Natural killer cell treated with Interleukin-12 subunit alpha and Interleukin-12 subunit beta and Interleukin-15 and Interleukin-18, amount 100 ng/mL, for 72 hours (primary cell): ENCODE measurements around the gene VIP. TPM values are rescaled to one million over a fixed set of nuclear protein-coding genes. Genes with fewer than 3 reads are reported as not detected.
"Not testable (repeated sequence)": the region's sequence is repeated elsewhere in the genome, so short reads cannot be mapped to it uniquely, and the experiment has no call there.

Experiments used
- ATAC-seq, 2 donors: fragments of 150-1000 bp; cut with Tn5 transposase in 1 of 2; sonication (Bioruptor Pico), chemical (Tn5 transposase) in 1 of 2; 2 replicates each; pipeline ENCODE4 v1.10.0; 2021
- DNase-seq: peaks from one replicate; pipeline ENCODE4 v3.0.0; 2022; ENCODE audit warnings: low spot score
- H3K27ac Mint-ChIP-seq, 2 donors: 1 replicate in 1 of 2; 2 replicates in 1 of 2; pipeline ENCODE4 v1.8.0; 2022; ENCODE audit warnings: mixed read lengths in 2 of 2, mild to moderate bottlenecking in 1 of 2, moderate library complexity in 1 of 2
- H3K27me3 Mint-ChIP-seq, 2 donors: 1 replicate in 1 of 2; 2 replicates in 1 of 2; pipeline ENCODE4 v1.8.0; 2022; ENCODE audit warnings: mixed read lengths in 2 of 2
- H3K36me3 Mint-ChIP-seq: one replicate; pipeline ENCODE4 v1.8.0; 2022; ENCODE audit warnings: mixed read lengths
- H3K4me1 Mint-ChIP-seq, 2 donors: 1 replicate in 1 of 2; 2 replicates in 1 of 2; pipeline ENCODE4 v1.8.0; 2022; ENCODE audit warnings: low read depth in 2 of 2, mixed read lengths in 2 of 2, mild to moderate bottlenecking in 1 of 2
- H3K4me3 Mint-ChIP-seq: one replicate; pipeline ENCODE4 v1.8.0; 2022; ENCODE audit warnings: mixed read lengths
- H3K9me3 Mint-ChIP-seq: 2 replicates; pipeline ENCODE4 v1.8.0; 2022; ENCODE audit warnings: mixed read lengths
- total RNA-seq, 2 donors: library from RNA; stranded (reverse); gene quantifications; one replicate each; pipeline ENCODE4 v1.2.3, GENCODE V29; 2022

VIP gene
- total RNA-seq, result not detected

DNA sequence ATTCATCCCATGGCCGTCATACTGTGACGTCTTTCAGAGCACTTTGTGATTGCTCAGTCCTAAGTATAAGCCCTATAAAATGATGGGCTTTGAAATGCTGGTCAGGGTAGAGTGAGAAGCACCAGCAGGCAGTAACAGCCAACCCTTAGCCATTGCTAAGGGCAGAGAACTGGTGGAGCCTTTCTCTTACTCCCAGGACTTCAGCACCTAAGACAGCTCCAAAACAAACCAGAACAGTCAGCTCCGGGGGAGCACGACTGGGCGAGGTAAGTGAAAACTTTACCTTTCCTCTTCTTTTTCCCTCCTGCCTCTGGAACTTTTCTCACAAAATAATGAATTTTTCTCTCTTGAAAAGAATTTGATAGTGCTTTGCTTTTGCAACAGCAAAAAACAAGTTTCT, at the start of gene VIP:
TSS of gene VIP (plus strand) at position 104 of the 400 bp plus-strand sequence. CDS start 1,381 bp downstream, outside the sequence.
- Mint-ChIP-seq H3K27ac (no peak within 1 kb of the TSS), H3K36me3 (no peaks in the 10 kb centered on the region), H3K27me3 (peaks cover 10 to 18% of the 10 kb centered on the region in 2 donors), H3K4me3 (no peak within 1 kb of the TSS), H3K4me1 (no peaks in the 10 kb centered on the region), H3K9me3 (no peaks in the 10 kb centered on the region)
- ATAC-seq, result peak in 1 of 2 donors; percentile 45
- DNase-seq, result no peak

DNA sequence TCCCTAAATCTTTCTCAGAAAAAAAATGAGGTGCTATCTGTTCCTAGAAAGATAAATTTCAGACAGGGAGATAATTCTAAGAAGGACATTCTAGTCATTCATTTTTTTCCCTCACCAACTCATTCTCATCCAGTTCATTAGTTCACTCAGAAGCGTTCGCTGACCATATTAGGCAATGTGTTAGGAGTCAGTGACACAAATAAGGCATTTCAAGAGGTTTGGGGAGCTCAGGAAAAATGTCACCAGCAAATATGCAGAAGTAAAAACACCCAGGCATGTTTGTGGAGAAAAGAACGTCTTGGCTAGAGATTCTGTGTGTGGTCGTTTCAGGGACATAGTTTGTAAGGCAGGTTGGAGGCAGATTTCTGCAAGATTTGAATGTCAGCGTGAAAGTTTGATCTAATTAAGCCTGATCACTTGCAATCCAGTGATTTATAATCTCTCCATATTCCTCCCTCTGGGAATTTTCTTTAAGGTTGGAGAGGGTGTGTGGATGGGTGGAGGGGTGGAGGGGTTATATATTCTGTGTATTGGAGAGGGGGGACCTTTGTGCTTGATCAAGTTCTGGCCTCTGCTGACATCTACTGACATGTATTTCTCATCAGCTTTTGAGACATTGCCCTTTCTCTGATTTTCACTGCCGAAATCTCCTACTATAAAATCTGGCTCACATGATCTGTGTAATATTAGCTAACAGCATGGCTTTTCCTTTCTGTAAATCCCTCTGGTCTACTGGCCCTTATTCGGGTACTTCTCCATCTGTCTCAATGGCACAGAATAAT, 49.3 kb upstream of the VIP start:
- Mint-ChIP-seq H3K4me3 (peak overlapping the region; percentile 43), H3K27me3 (peaks cover 24 to 48% of the 10 kb centered on the region in 2 donors), H3K4me1 (peaks cover 0 to 10% of the 10 kb centered on the region in 2 donors), H3K36me3 (no peaks in the 10 kb centered on the region), H3K9me3 (no peaks in the 10 kb centered on the region), H3K27ac (no peak overlapping the region)
- no peak for DNase-seq
- ATAC-seq, result peak in 1 of 2 donors; percentile 46

DNA sequence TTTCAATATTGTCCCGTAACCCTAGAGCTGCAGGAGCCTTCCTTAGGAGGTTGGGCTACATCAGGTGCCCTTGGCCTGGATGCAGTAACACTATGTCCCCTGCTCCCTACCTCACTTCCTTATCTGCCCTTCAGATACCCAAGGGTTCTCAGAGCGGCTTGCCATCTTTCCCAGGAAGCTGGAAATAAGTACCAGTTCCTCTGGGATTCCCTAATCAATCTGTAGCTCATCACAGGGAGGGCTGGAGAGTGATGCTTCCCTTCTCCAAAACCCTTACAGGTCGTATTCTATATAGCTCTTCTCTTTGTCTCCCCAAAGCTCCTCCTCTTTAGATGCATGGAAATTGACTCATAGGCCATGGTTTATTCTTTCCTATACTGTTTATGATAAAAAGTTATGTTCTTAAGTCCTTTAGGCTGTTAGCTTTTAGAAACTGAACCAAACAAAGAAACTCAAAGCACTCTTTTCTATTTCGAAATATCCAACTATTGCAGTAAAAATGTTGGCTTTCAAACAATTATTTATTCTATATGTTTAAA, 48.7 kb upstream of the VIP start:
- Mint-ChIP-seq H3K4me1 (peaks cover 0 to 10% of the 10 kb centered on the region in 2 donors), H3K36me3 (no peaks in the 10 kb centered on the region), H3K4me3 (no peak overlapping the region), H3K27ac (no peak overlapping the region), H3K9me3 (no peaks in the 10 kb centered on the region), H3K27me3 (peaks cover 24 to 48% of the 10 kb centered on the region in 2 donors)
- no peak for ATAC-seq
- no peak for DNase-seq

DNA sequence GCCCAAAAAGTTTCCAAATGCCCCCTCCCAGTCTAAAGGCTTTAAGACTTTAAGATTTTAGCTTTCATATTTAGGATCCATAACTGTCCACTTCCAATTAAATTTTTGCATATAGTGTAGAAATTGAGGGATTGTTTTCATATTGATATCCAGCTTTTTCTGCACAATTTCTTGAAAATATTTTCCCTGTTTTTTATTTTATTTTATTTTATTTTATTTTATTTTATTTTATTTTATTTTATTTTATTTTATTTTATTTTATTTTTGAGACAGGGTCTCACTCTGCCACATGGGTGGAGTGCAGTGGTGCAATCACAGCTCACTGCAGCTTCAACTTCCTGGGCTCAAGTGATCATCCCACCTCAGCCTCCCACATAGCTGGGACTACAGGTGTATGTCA, 46.8 kb upstream of the VIP start:
- not testable (repeated sequence) for DNase-seq, H3K36me3 Mint-ChIP-seq, H3K9me3 Mint-ChIP-seq, ATAC-seq, H3K27ac Mint-ChIP-seq, H3K4me3 Mint-ChIP-seq
- Mint-ChIP-seq H3K4me1 (peaks cover 0 to 10% of the 10 kb centered on the region in 2 donors), H3K27me3 (peaks cover 25 to 36% of the 10 kb centered on the region in 2 donors)

DNA sequence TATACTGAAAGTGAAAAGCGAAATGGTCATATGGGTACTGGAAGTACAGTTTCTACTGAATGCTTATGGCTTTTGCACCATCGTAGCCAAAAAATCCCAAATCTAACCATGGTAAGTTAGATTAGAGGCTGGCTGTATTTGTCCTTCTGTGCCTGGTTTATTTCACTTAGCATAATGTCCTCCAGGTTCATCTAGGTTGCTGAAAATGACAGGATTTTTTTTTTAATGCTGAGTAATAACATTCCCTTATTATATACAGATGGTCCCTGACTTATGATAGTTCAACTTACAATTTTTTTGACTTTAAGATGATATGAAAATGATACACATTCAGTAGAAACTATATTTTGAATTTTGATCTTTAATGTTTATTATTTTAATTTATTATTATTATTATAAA, 45.3 kb upstream of the VIP start:
- Mint-ChIP-seq H3K27ac (no peak overlapping the region), H3K27me3 (peaks cover 25 to 29% of the 10 kb centered on the region in 2 donors), H3K4me1 (peaks cover 0 to 10% of the 10 kb centered on the region in 2 donors), H3K4me3 (no peak overlapping the region), H3K9me3 (no peaks in the 10 kb centered on the region), H3K36me3 (no peaks in the 10 kb centered on the region)
- ATAC-seq (no peak), DNase-seq (no peak)

DNA sequence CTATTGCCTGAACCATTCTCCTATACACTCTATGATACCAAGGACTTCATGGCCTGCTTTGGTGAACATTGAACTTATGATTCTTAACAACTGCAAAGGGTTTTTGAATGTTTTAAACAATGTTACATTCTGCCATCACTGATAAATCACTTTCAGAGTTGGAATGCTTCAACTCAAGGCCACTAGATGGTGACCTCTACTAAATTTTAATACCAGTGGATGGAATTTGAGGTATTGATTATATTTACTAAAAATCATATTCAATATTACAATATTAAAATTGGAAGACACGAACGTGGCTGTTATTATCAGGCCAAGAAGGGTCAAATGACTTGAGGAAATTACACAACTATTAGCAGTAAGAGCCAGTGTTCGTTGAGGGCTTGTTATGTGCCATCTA, 34.3 kb upstream of the VIP start:
- ATAC-seq, result no peak
- Mint-ChIP-seq H3K36me3 (peaks cover 7% of the 10 kb centered on the region), H3K4me1 (no peaks in the 10 kb centered on the region), H3K4me3 (no peak overlapping the region), H3K27me3 (peaks cover 18 to 34% of the 10 kb centered on the region in 2 donors), H3K27ac (no peak overlapping the region), H3K9me3 (peaks cover 4% of the 10 kb centered on the region)
- DNase-seq, result no peak

DNA sequence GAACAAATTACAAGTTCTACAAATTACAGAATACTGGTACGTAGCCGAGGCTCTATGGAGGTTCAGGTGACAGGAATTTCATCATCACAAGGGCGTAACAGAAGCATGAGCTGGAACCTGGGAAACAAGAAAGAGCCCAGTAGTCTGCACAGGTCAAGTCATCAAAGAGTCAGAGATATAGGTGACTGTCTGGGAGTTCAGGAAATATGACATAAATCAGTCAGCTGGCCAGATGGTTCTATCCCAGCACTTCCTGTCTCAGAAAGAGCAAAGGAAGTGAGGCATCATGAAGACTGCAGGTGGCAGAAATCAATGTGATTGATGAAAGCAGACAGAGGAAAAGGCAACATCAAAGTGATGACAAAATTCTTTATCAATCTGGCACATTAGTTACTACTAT, 29.6 kb upstream of the VIP start:
- H3K27ac Mint-ChIP-seq, result no peak overlapping the region
- H3K36me3 Mint-ChIP-seq, result no peaks in the 10 kb centered on the region
- H3K4me3 Mint-ChIP-seq, result no peak overlapping the region
- H3K4me1 Mint-ChIP-seq, result no peaks in the 10 kb centered on the region
- ATAC-seq, result no peak
- H3K9me3 Mint-ChIP-seq, result no peaks in the 10 kb centered on the region
- DNase-seq, result no peak
- H3K27me3 Mint-ChIP-seq, result peaks cover 17 to 31% of the 10 kb centered on the region in 2 donors

DNA sequence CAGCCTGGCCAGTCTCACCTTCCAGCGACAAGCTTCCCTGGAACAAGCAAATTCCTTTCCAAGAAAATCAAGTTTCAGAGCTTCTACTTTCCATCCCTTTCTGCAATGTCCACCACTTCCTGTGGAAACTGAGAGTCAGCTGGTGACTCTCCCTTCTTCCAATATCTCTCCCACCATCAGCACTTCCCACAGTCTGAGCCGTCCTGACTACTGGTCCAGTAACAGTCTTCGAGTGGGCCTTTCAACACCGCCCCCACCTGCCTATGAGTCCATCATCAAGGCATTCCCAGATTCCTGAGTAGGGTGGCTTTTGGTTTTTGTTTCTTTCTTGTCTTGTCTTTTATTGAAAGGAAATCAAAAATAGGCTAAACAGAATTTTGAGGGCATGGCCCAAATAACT, 28.6 kb upstream of the VIP start:
- DNase-seq, result no peak
- Mint-ChIP-seq H3K4me3 (no peak overlapping the region), H3K27me3 (peaks cover 17 to 29% of the 10 kb centered on the region in 2 donors), H3K36me3 (no peaks in the 10 kb centered on the region), H3K9me3 (no peaks in the 10 kb centered on the region), H3K27ac (no peak overlapping the region), H3K4me1 (no peaks in the 10 kb centered on the region)
- ATAC-seq, result no peak

DNA sequence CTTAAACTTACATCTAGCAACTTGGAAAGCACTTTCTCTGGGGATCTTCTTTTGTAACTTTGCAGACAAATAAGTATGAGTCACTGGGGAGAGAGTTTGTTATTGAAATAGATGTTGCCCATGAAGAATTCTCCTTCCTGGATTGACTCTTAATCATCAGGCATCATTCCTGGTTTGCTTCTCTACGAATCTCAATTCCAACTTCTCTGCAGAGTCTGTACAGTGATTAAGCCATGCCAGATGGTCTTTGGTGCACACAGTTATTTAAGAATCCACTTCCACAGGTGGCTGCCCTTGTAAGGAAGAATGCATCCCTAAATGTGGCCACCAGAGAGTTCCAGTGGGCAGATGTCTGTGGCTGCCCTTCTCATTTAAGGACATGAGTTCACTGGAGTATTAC, 27.2 kb upstream of the VIP start:
- no peaks in the 10 kb centered on the region for H3K9me3 Mint-ChIP-seq
- H3K4me1 Mint-ChIP-seq, result no peaks in the 10 kb centered on the region
- no peak overlapping the region for H3K27ac Mint-ChIP-seq
- H3K27me3 Mint-ChIP-seq, result peaks cover 22 to 29% of the 10 kb centered on the region in 2 donors
- DNase-seq, result no peak
- no peaks in the 10 kb centered on the region for H3K36me3 Mint-ChIP-seq
- no peak overlapping the region for H3K4me3 Mint-ChIP-seq
- no peak for ATAC-seq

DNA sequence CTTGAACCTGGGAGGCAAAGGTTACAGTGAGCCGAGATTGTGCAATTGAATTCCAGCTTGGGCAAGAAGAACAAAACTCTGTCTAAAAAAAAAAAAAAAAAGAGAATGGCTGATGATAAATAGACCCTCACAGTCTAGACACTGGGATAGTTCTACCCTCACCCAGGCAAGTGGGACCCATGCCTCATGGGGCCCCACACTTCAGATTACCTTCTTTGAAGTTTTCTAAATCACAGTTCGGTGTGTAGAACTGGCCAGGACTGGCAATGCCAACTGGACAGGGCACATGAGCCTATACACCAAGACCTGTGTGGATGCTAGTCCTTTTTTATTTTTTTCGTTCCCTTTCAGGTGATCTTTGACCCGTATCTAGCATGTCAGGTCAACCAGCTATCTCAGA, 24.3 kb upstream of the VIP start:
- H3K36me3 Mint-ChIP-seq, result no peaks in the 10 kb centered on the region
- no peaks in the 10 kb centered on the region for H3K4me1 Mint-ChIP-seq
- ATAC-seq (no peak), DNase-seq (no peak)
- H3K9me3 Mint-ChIP-seq, result no peaks in the 10 kb centered on the region
- no peak overlapping the region for H3K27ac Mint-ChIP-seq
- H3K4me3 Mint-ChIP-seq, result no peak overlapping the region
- peaks cover 21 to 23% of the 10 kb centered on the region in 2 donors for H3K27me3 Mint-ChIP-seq

DNA sequence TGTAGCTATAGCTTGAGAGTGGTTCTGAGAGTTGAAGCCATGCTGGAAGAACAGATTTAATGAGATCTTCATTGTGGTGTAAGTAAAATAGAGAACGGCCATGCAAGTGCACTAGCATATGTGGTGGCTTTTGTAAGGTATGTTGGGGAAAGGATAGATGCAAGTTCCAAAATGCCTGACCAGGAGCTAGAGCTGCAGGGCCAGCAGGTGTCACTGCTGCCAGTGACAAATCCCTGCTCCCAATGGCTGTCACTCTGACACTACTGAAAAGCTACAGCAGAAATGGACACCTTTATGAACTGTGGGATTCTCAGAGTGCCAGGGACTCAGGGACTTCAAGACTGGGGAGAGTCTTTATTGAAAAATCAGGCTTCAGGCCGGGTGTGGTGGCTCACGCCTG, 23.1 kb upstream of the VIP start:
- H3K36me3 Mint-ChIP-seq, result no peaks in the 10 kb centered on the region
- ATAC-seq (no peak), DNase-seq (no peak)
- H3K9me3 Mint-ChIP-seq, result no peaks in the 10 kb centered on the region
- H3K27ac Mint-ChIP-seq, result no peak overlapping the region
- H3K4me1 Mint-ChIP-seq, result no peaks in the 10 kb centered on the region
- no peak overlapping the region for H3K4me3 Mint-ChIP-seq
- peaks cover 15 to 19% of the 10 kb centered on the region in 2 donors for H3K27me3 Mint-ChIP-seq

DNA sequence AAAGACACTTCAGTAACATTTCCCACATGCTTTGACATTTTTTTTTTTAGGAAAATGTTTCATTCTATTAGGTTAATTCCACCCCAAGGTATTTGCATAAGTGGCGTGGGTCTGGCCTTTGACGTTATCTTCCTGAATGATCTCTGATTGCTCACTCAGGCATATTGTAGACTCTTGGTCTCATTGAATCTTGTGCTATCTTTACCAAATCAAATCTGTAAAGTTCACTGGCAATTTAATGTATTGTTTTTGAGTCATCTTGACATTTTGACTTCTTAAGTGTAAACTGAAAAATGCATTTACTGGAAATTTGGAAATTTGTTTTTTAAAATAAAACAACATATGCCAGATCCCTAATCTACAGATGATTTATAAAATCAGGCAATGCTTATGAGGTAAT, 16.0 kb upstream of the VIP start:
- H3K9me3 Mint-ChIP-seq, result no peaks in the 10 kb centered on the region
- no peak for DNase-seq

DNA sequence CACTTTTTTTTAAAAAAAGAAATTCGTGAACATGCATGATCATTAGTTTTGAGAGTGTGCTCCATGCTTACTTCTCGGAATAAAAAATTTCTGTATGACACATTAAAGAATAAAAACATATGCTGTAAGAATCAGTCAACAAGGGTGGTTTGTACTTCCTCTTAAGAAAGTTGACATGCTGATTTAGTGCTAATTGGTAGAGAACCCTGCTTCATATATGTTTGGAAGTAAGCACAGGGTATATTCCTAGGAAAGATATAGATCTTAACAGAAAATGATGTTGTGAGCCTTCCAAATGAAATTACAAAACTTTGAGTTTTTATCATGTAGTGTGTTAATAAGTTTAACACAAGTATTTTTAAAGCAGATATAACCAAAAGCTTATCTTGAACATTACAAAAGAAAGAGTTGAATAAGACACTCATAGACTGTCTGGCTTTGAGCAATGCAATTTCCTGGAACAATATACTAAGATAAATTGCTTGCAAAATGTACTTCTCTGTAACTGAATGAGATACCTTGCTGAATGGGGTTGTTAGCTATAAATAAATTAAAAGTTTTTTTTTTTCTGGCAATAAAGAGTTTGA, 13.8 kb upstream of the VIP start:
- Mint-ChIP-seq H3K36me3 (no peaks in the 10 kb centered on the region), H3K4me1 (no peaks in the 10 kb centered on the region), H3K9me3 (no peaks in the 10 kb centered on the region), H3K27me3 (peaks cover 5 to 24% of the 10 kb centered on the region in 2 donors), H3K4me3 (no peak overlapping the region), H3K27ac (no peak overlapping the region)
- no peak for DNase-seq
- peak in 1 of 2 donors; percentile 53 for ATAC-seq

More for the DNA sequence above, 16.0 kb upstream of the VIP start:
- Mint-ChIP-seq H3K4me3 (no peak overlapping the region), H3K27ac (no peak overlapping the region), H3K36me3 (no peaks in the 10 kb centered on the region), H3K4me1 (no peaks in the 10 kb centered on the region), H3K27me3 (peaks cover 7 to 21% of the 10 kb centered on the region in 2 donors)
- ATAC-seq, result no peak

DNA sequence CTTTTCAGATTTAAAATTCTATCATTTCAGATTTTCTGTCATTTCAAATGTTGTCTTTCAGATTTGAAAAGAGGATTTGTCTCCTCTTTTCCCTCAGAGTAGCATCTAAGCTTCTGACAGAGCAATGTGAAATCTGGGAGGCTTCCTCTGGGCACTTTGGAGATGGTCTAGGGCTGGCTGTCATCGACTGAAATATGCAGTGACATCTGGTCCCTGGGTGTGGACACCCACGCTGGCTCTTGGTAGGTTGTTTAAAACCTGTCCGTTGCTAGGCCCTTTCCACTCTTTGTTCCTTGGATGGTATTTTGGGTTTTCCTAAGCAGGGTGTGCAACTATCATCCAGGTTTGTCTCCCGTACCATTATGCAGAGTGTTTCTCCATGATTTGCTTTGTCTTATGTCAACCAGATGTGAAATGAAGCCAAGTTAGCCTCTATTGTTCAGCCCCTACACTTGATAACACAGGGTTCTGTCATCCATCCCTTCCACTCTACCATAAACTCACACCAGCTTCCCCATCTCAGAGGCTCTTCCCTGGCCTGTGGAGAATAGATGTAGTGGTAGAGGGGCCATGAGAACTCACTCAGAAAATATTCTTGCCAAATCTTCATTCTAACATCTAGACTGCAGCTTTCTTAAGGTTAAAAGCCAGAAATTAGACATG, 5.0 kb upstream of the VIP start:
- no peak for ATAC-seq
- Mint-ChIP-seq H3K36me3 (no peaks in the 10 kb centered on the region), H3K9me3 (no peaks in the 10 kb centered on the region)

More for the DNA sequence above, 5.0 kb upstream of the VIP start:
- H3K4me1 Mint-ChIP-seq, result peaks cover 0 to 3% of the 10 kb centered on the region in 2 donors
- H3K27ac Mint-ChIP-seq, result no peak overlapping the region
- DNase-seq, result no peak
- H3K4me3 Mint-ChIP-seq, result no peak overlapping the region
- peaks cover 12 to 20% of the 10 kb centered on the region in 2 donors for H3K27me3 Mint-ChIP-seq
